ENCODE data around the gene PTMS. TPM values are rescaled to one million over a fixed set of nuclear protein-coding genes. Genes with fewer than 3 reads are reported as not detected.

PTMS gene
- total RNA-seq, 1 experiment from 2014 or later, result 5.0 TPM

GRCh38 chr12:6810758-6811157, 44.6 kb downstream of the PTMS start:
- H2AFZ ChIP-seq (ENCODE audit: low read length), result 0 out of 2 replicates have a peak overlapping the region, but pooled peaks have one; percentile 23
- no peak overlapping the region for H3K27ac ChIP-seq (ENCODE audit: low read length)
- H4K20me1 ChIP-seq (ENCODE audit: insufficient read depth, low read depth, low read length), result no peaks in the 10 kb centered on the region
- H3K9me3 ChIP-seq (ENCODE audit: low read length), result no peaks in the 10 kb centered on the region
- no peak for DNase-seq
- H3K27me3 ChIP-seq (ENCODE audit: low read length), result no peaks in the 10 kb centered on the region
- H3K4me1 ChIP-seq (ENCODE audit: low read length), result peaks cover 3% of the 10 kb centered on the region; the same call in 1 of the 2 replicates
- H3K79me2 ChIP-seq (ENCODE audit: low read length), result no peaks in the 10 kb centered on the region
- no peak overlapping the region for H3K4me2 ChIP-seq (ENCODE audit: low read depth, low read length, poor library complexity, severe bottlenecking)
- H3K9me2 ChIP-seq (replicated peaks; ENCODE audit: insufficient read depth, low read length), result no peaks in the 10 kb centered on the region
- no peak overlapping the region for H3K4me3 ChIP-seq (ENCODE audit: low read length)
- no peak overlapping the region for H3K9ac ChIP-seq (ENCODE audit: low read length)
- H3K36me3 ChIP-seq (ENCODE audit: insufficient read depth, low read length), result no peaks in the 10 kb centered on the region

DNA sequence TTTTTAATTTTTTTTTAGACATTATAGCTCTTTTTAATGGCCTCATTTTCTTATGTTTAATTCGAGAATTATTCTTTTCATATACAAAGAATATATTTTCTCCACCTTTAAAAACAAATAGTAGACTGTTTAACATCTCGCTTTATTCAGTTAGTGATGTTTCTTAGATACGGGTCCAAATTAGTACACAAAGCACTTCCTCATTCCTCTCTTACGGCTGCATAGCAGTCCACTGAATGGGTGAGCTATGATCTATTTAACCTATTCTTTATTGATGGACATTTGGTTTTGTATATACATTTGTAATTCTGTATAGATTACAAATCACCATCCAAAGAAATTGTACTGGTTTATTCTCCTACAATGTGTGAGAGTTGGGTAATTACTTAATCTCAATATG, 47.2 kb downstream of the PTMS start:
- H3K27ac ChIP-seq (ENCODE audit: low read length), result no peak overlapping the region
- no peaks in the 10 kb centered on the region for H3K9me3 ChIP-seq (ENCODE audit: low read length)
- no peak overlapping the region for H3K4me3 ChIP-seq (ENCODE audit: low read length)
- H3K27me3 ChIP-seq (ENCODE audit: low read length), result no peaks in the 10 kb centered on the region
- H4K20me1 ChIP-seq (ENCODE audit: insufficient read depth, low read depth, low read length), result no peaks in the 10 kb centered on the region
- no peak overlapping the region for H3K9ac ChIP-seq (ENCODE audit: low read length)
- no peaks in the 10 kb centered on the region for H3K79me2 ChIP-seq (ENCODE audit: low read length)
- peaks cover 3% of the 10 kb centered on the region; the same call in 1 of the 2 replicates for H3K4me1 ChIP-seq (ENCODE audit: low read length)
- no peak overlapping the region for H2AFZ ChIP-seq (ENCODE audit: low read length)
- H3K9me2 ChIP-seq (replicated peaks; ENCODE audit: insufficient read depth, low read length), result no peaks in the 10 kb centered on the region
- H3K4me2 ChIP-seq (ENCODE audit: low read depth, low read length, poor library complexity, severe bottlenecking), result no peak overlapping the region
- DNase-seq, result no peak
- H3K36me3 ChIP-seq (ENCODE audit: insufficient read depth, low read length), result no peaks in the 10 kb centered on the region

- Histone ChIP-seq H4K20me1 (ENCODE audit: insufficient read depth, low read depth, low read length) (no peaks in the 10 kb centered on the region), H3K36me3 (ENCODE audit: insufficient read depth, low read length) (no peaks in the 10 kb centered on the region), H3K9ac (ENCODE audit: low read length) (no peak overlapping the region), H2AFZ (ENCODE audit: low read length) (no peak overlapping the region), H3K79me2 (ENCODE audit: low read length) (no peaks in the 10 kb centered on the region), H3K4me1 (ENCODE audit: low read length) (peaks cover 10% of the 10 kb centered on the region; the same call in 1 of the 2 replicates), H3K4me2 (ENCODE audit: low read depth, low read length, poor library complexity, severe bottlenecking) (no peak overlapping the region), H3K9me2 (replicated peaks; ENCODE audit: insufficient read depth, low read length) (no peaks in the 10 kb centered on the region), H3K4me3 (ENCODE audit: low read length) (no peak overlapping the region), H3K27ac (ENCODE audit: low read length) (no peak overlapping the region), H3K9me3 (ENCODE audit: low read length) (no peaks in the 10 kb centered on the region), H3K27me3 (ENCODE audit: low read length) (no peaks in the 10 kb centered on the region)
- no peak for DNase-seq
These were observed 50.4 kb downstream of the PTMS start for GRCh38 chr12:6816598-6816997.

DNA sequence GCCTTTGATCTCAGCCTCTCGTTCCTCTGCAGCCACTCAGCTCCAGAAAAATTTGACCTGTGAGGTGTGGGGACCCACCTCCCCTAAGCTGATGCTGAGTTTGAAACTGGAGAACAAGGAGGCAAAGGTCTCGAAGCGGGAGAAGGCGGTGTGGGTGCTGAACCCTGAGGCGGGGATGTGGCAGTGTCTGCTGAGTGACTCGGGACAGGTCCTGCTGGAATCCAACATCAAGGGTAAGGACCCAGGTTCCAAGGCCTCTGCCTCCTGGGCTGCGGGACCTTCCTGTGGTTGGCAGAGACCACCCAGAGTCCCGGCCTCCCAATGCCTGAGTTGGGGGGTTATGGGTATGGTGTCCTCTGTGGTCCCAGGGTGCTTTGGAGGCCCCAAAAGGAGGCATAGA, 50.9 kb downstream of the PTMS start:
- no peaks in the 10 kb centered on the region for H3K9me2 ChIP-seq (replicated peaks; ENCODE audit: insufficient read depth, low read length)
- H4K20me1 ChIP-seq (ENCODE audit: insufficient read depth, low read depth, low read length), result no peaks in the 10 kb centered on the region
- H3K27ac ChIP-seq (ENCODE audit: low read length), result no peak overlapping the region
- no peak for DNase-seq
- H3K36me3 ChIP-seq (ENCODE audit: insufficient read depth, low read length), result no peaks in the 10 kb centered on the region
- no peaks in the 10 kb centered on the region for H3K9me3 ChIP-seq (ENCODE audit: low read length)
- no peaks in the 10 kb centered on the region for H3K27me3 ChIP-seq (ENCODE audit: low read length)
- H3K4me1 ChIP-seq (ENCODE audit: low read length), result peaks cover 10% of the 10 kb centered on the region; the same call in 1 of the 2 replicates
- H3K9ac ChIP-seq (ENCODE audit: low read length), result no peak overlapping the region
- H2AFZ ChIP-seq (ENCODE audit: low read length), result no peak overlapping the region
- H3K4me2 ChIP-seq (ENCODE audit: low read depth, low read length, poor library complexity, severe bottlenecking), result no peak overlapping the region
- no peak overlapping the region for H3K4me3 ChIP-seq (ENCODE audit: low read length)
- no peaks in the 10 kb centered on the region for H3K79me2 ChIP-seq (ENCODE audit: low read length)

- no peaks in the 10 kb centered on the region for H3K36me3 ChIP-seq (ENCODE audit: insufficient read depth, low read length)
- peaks cover 9% of the 10 kb centered on the region; the same call in 1 of the 2 replicates for H3K4me1 ChIP-seq (ENCODE audit: low read length)
- H2AFZ ChIP-seq (ENCODE audit: low read length), result no peak overlapping the region
- no peak overlapping the region for H3K27ac ChIP-seq (ENCODE audit: low read length)
- H3K9ac ChIP-seq (ENCODE audit: low read length), result no peak overlapping the region
- no peaks in the 10 kb centered on the region for H3K27me3 ChIP-seq (ENCODE audit: low read length)
- H3K9me2 ChIP-seq (replicated peaks; ENCODE audit: insufficient read depth, low read length), result no peaks in the 10 kb centered on the region
- no peak for DNase-seq
- no peaks in the 10 kb centered on the region for H3K79me2 ChIP-seq (ENCODE audit: low read length)
- H4K20me1 ChIP-seq (ENCODE audit: insufficient read depth, low read depth, low read length), result no peaks in the 10 kb centered on the region
- no peak overlapping the region for H3K4me2 ChIP-seq (ENCODE audit: low read depth, low read length, poor library complexity, severe bottlenecking)
- H3K9me3 ChIP-seq (ENCODE audit: low read length), result no peaks in the 10 kb centered on the region
- H3K4me3 ChIP-seq (ENCODE audit: low read length), result no peak overlapping the region
These were observed 51.5 kb downstream of the PTMS start for GRCh38 chr12:6817662-6818157.

DNA sequence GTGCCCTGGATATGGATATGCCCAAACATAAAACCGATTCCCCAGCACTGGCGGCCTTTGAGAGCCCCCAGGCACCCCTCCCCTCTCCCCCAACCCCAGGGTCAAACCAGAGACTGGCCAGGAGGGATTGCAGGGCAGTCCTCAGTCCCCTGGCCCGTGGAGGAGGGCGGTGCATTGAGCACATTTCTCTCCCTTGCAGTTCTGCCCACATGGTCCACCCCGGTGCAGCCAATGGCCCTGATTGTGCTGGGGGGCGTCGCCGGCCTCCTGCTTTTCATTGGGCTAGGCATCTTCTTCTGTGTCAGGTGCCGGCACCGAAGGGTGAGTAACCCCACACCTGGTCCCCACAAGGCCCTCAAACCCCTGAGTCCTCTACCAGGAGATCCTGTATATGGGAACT, 52.1 kb downstream of the PTMS start:
- H3K79me2 ChIP-seq (ENCODE audit: low read length), result no peaks in the 10 kb centered on the region
- no peak overlapping the region for H3K27ac ChIP-seq (ENCODE audit: low read length)
- H4K20me1 ChIP-seq (ENCODE audit: insufficient read depth, low read depth, low read length), result no peaks in the 10 kb centered on the region
- H3K4me1 ChIP-seq (ENCODE audit: low read length), result peaks cover 7% of the 10 kb centered on the region; the same call in 1 of the 2 replicates
- no peaks in the 10 kb centered on the region for H3K9me2 ChIP-seq (replicated peaks; ENCODE audit: insufficient read depth, low read length)
- H2AFZ ChIP-seq (ENCODE audit: low read length), result no peak overlapping the region
- no peaks in the 10 kb centered on the region for H3K27me3 ChIP-seq (ENCODE audit: low read length)
- H3K9ac ChIP-seq (ENCODE audit: low read length), result no peak overlapping the region
- no peaks in the 10 kb centered on the region for H3K36me3 ChIP-seq (ENCODE audit: insufficient read depth, low read length)
- H3K4me2 ChIP-seq (ENCODE audit: low read depth, low read length, poor library complexity, severe bottlenecking), result no peak overlapping the region
- no peak for DNase-seq
- H3K4me3 ChIP-seq (ENCODE audit: low read length), result no peak overlapping the region
- H3K9me3 ChIP-seq (ENCODE audit: low read length), result no peaks in the 10 kb centered on the region

DNA sequence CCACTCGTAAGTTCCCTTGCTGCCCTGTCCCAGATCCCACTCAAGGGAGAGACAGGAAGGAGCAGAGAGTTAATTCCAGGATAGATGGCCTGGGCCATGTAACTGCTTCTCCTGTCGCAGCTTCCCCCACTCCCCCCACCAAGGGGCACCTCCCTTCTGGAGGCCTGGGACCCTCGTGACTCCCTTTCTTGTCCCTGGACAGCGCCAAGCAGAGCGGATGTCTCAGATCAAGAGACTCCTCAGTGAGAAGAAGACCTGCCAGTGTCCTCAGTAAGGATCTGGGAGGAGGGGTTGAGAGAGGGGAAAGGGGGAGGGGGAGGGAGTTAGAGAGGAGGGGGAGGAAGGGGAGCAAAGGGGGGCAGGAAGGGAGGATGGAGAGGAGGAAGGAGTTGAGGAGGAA, 52.5 kb downstream of the PTMS start:
- H3K9me3 ChIP-seq (ENCODE audit: low read length), result no peaks in the 10 kb centered on the region
- H3K27me3 ChIP-seq (ENCODE audit: low read length), result no peaks in the 10 kb centered on the region
- H3K4me3 ChIP-seq (ENCODE audit: low read length), result no peak overlapping the region
- H3K27ac ChIP-seq (ENCODE audit: low read length), result no peak overlapping the region
- no peaks in the 10 kb centered on the region for H3K79me2 ChIP-seq (ENCODE audit: low read length)
- H2AFZ ChIP-seq (ENCODE audit: low read length), result no peak overlapping the region
- no peak overlapping the region for H3K9ac ChIP-seq (ENCODE audit: low read length)
- peaks cover 7% of the 10 kb centered on the region; the same call in 1 of the 2 replicates for H3K4me1 ChIP-seq (ENCODE audit: low read length)
- H3K36me3 ChIP-seq (ENCODE audit: insufficient read depth, low read length), result no peaks in the 10 kb centered on the region
- no peak overlapping the region for H3K4me2 ChIP-seq (ENCODE audit: low read depth, low read length, poor library complexity, severe bottlenecking)
- H3K9me2 ChIP-seq (replicated peaks; ENCODE audit: insufficient read depth, low read length), result no peaks in the 10 kb centered on the region
- no peak for DNase-seq
- no peaks in the 10 kb centered on the region for H4K20me1 ChIP-seq (ENCODE audit: insufficient read depth, low read depth, low read length)

GRCh38 chr12:6819106-6820030, 53.2 kb downstream of the PTMS start:
- Histone ChIP-seq H3K36me3 (ENCODE audit: insufficient read depth, low read length) (no peaks in the 10 kb centered on the region), H4K20me1 (ENCODE audit: insufficient read depth, low read depth, low read length) (no peaks in the 10 kb centered on the region), H3K9me3 (ENCODE audit: low read length) (no peaks in the 10 kb centered on the region), H2AFZ (ENCODE audit: low read length) (no peak overlapping the region), H3K27me3 (ENCODE audit: low read length) (no peaks in the 10 kb centered on the region), H3K27ac (ENCODE audit: low read length) (no peak overlapping the region), H3K9me2 (replicated peaks; ENCODE audit: insufficient read depth, low read length) (no peaks in the 10 kb centered on the region), H3K4me1 (ENCODE audit: low read length) (peaks cover 7% of the 10 kb centered on the region; the same call in 1 of the 2 replicates), H3K4me3 (ENCODE audit: low read length) (no peak overlapping the region), H3K79me2 (ENCODE audit: low read length) (no peaks in the 10 kb centered on the region), H3K9ac (ENCODE audit: low read length) (no peak overlapping the region), H3K4me2 (ENCODE audit: low read depth, low read length, poor library complexity, severe bottlenecking) (no peak overlapping the region)
- DNase-seq, result no peak

Data from Karpas-422 (cell line).